Stimulated activated memory B cell treated with anti-CD40 and anti-IgM and Interleukin-4, amounts not matched to agents 10 μg/mL and 1 μg/mL and 100 μg/mL, for 72 hours (primary cell): ENCODE measurements around the gene WT1.
"Not testable (repeated sequence)": the region's sequence is repeated elsewhere in the genome, so short reads cannot be mapped to it uniquely, and the experiment has no call there.

Experiments used
- ATAC-seq: fragments of 150-1000 bp; cut with Tn5 transposase; 2 replicates; pipeline ENCODE4 v1.10.0; 2021
- H3K27ac Mint-ChIP-seq: one replicate; pipeline ENCODE4 v1.8.0; 2022; ENCODE audit warnings: mild to moderate bottlenecking, mixed read lengths
- H3K27me3 Mint-ChIP-seq: one replicate; pipeline ENCODE4 v1.8.0; 2022; ENCODE audit warnings: mixed read lengths
- H3K36me3 Mint-ChIP-seq: one replicate; pipeline ENCODE4 v1.8.0; 2022; ENCODE audit warnings: mixed read lengths
- H3K4me1 Mint-ChIP-seq: one replicate; pipeline ENCODE4 v1.8.0; 2022; ENCODE audit warnings: mixed read lengths
- H3K4me3 Mint-ChIP-seq: one replicate; pipeline ENCODE4 v1.8.0; 2022; ENCODE audit warnings: mild to moderate bottlenecking, moderate library complexity, mixed read lengths
- H3K9me3 Mint-ChIP-seq: one replicate; pipeline ENCODE4 v1.8.0; 2022; ENCODE audit warnings: mixed read lengths

Gene WT1

GRCh38 chr11:32435511-32435941 lies at the start of gene WT1:
WT1 (minus strand) TSS chr11:32435539.
- H3K4me3 Mint-ChIP-seq: no peak within 1 kb of the TSS
- no peak for ATAC-seq

GRCh38 chr11:32479291-32479690 lies 44.0 kb upstream of the WT1 start:
- H3K9me3 Mint-ChIP-seq: no peaks in the 10 kb centered on the region
- H3K4me1 Mint-ChIP-seq: no peaks in the 10 kb centered on the region
- H3K27ac Mint-ChIP-seq: no peak overlapping the region
- ATAC-seq: no peak
- H3K36me3 Mint-ChIP-seq: no peaks in the 10 kb centered on the region
- H3K27me3 Mint-ChIP-seq: no peaks in the 10 kb centered on the region
- H3K4me3 Mint-ChIP-seq: no peak overlapping the region

More at GRCh38 chr11:32435511-32435941, at the start of gene WT1:
- peaks cover 92% of the 10 kb centered on the region for H3K27me3 Mint-ChIP-seq
- no peak within 1 kb of the TSS for H3K27ac Mint-ChIP-seq
- H3K36me3 Mint-ChIP-seq: no peaks in the 10 kb centered on the region
- no peaks in the 10 kb centered on the region for H3K9me3 Mint-ChIP-seq
- peaks cover 12% of the 10 kb centered on the region for H3K4me1 Mint-ChIP-seq

GRCh38 chr11:32478277-32478731 lies 43.0 kb upstream of the WT1 start:
- no peak overlapping the region for H3K27ac Mint-ChIP-seq
- H3K4me1 Mint-ChIP-seq: no peaks in the 10 kb centered on the region
- H3K27me3 Mint-ChIP-seq: no peaks in the 10 kb centered on the region
- no peaks in the 10 kb centered on the region for H3K9me3 Mint-ChIP-seq
- ATAC-seq: no peak
- no peak overlapping the region for H3K4me3 Mint-ChIP-seq
- H3K36me3 Mint-ChIP-seq: no peaks in the 10 kb centered on the region

- Mint-ChIP-seq H3K4me1 (no peaks in the 10 kb centered on the region), H3K9me3 (no peaks in the 10 kb centered on the region), H3K4me3 (no peak overlapping the region), H3K27me3 (peaks cover 19% of the 10 kb centered on the region), H3K36me3 (no peaks in the 10 kb centered on the region), H3K27ac (no peak overlapping the region)
- ATAC-seq: no peak
These were observed 38.1 kb upstream of the WT1 start for GRCh38 chr11:32473282-32473909.

GRCh38 chr11:32472226-32472625 lies 36.9 kb upstream of the WT1 start:
- no peak overlapping the region for H3K4me3 Mint-ChIP-seq
- no peaks in the 10 kb centered on the region for H3K4me1 Mint-ChIP-seq
- ATAC-seq: no peak
- H3K36me3 Mint-ChIP-seq: no peaks in the 10 kb centered on the region
- peaks cover 20% of the 10 kb centered on the region for H3K27me3 Mint-ChIP-seq
- H3K27ac Mint-ChIP-seq: no peak overlapping the region
- H3K9me3 Mint-ChIP-seq: no peaks in the 10 kb centered on the region

- H3K27me3 Mint-ChIP-seq: peaks cover 20% of the 10 kb centered on the region
- not testable (repeated sequence) for ATAC-seq, H3K4me3 Mint-ChIP-seq, H3K9me3 Mint-ChIP-seq, H3K27ac Mint-ChIP-seq, H3K36me3 Mint-ChIP-seq, H3K4me1 Mint-ChIP-seq
These were observed 36.2 kb upstream of the WT1 start for GRCh38 chr11:32471544-32471943.

- no peaks in the 10 kb centered on the region for H3K36me3 Mint-ChIP-seq
- H3K4me1 Mint-ChIP-seq: no peaks in the 10 kb centered on the region
- no peak overlapping the region for H3K27ac Mint-ChIP-seq
- peaks cover 28% of the 10 kb centered on the region for H3K27me3 Mint-ChIP-seq
- ATAC-seq: no peak
- H3K4me3 Mint-ChIP-seq: no peak overlapping the region
- H3K9me3 Mint-ChIP-seq: no peaks in the 10 kb centered on the region
These were observed 34.5 kb upstream of the WT1 start for GRCh38 chr11:32469791-32470190.

- no peak overlapping the region for H3K27ac Mint-ChIP-seq
- H3K9me3 Mint-ChIP-seq: no peaks in the 10 kb centered on the region
These were observed 31.1 kb upstream of the WT1 start for GRCh38 chr11:32466279-32466915.

GRCh38 chr11:32464078-32464477 lies 28.7 kb upstream of the WT1 start:
- H3K4me1 Mint-ChIP-seq: no peaks in the 10 kb centered on the region
- no peak overlapping the region for H3K4me3 Mint-ChIP-seq
- H3K9me3 Mint-ChIP-seq: no peaks in the 10 kb centered on the region
- peaks cover 16% of the 10 kb centered on the region for H3K27me3 Mint-ChIP-seq
- no peak for ATAC-seq
- H3K36me3 Mint-ChIP-seq: no peaks in the 10 kb centered on the region
- H3K27ac Mint-ChIP-seq: no peak overlapping the region

More at GRCh38 chr11:32466279-32466915, 31.1 kb upstream of the WT1 start:
- H3K27me3 Mint-ChIP-seq: peaks cover 26% of the 10 kb centered on the region
- no peaks in the 10 kb centered on the region for H3K36me3 Mint-ChIP-seq
- no peak overlapping the region for H3K4me3 Mint-ChIP-seq
- no peaks in the 10 kb centered on the region for H3K4me1 Mint-ChIP-seq
- no peak for ATAC-seq

GRCh38 chr11:32462011-32462690 lies 26.8 kb upstream of the WT1 start:
- H3K4me1 Mint-ChIP-seq: no peaks in the 10 kb centered on the region
- ATAC-seq: no peak
- H3K4me3 Mint-ChIP-seq: no peak overlapping the region
- no peak overlapping the region for H3K27ac Mint-ChIP-seq
- H3K36me3 Mint-ChIP-seq: no peaks in the 10 kb centered on the region
- H3K27me3 Mint-ChIP-seq: peaks cover 9% of the 10 kb centered on the region
- H3K9me3 Mint-ChIP-seq: no peaks in the 10 kb centered on the region

GRCh38 chr11:32456864-32457263 lies 21.5 kb upstream of the WT1 start:
- Mint-ChIP-seq H3K27me3 (peaks cover 10% of the 10 kb centered on the region), H3K9me3 (no peaks in the 10 kb centered on the region), H3K4me1 (no peaks in the 10 kb centered on the region), H3K36me3 (no peaks in the 10 kb centered on the region), H3K4me3 (no peak overlapping the region), H3K27ac (no peak overlapping the region)
- no peak for ATAC-seq

GRCh38 chr11:32454993-32455392 lies 19.7 kb upstream of the WT1 start:
- no peaks in the 10 kb centered on the region for H3K9me3 Mint-ChIP-seq

GRCh38 chr11:32451808-32452207 lies 16.5 kb upstream of the WT1 start:
- peaks cover 10% of the 10 kb centered on the region for H3K27me3 Mint-ChIP-seq

More at GRCh38 chr11:32454993-32455392, 19.7 kb upstream of the WT1 start:
- Mint-ChIP-seq H3K4me3 (no peak overlapping the region), H3K36me3 (no peaks in the 10 kb centered on the region), H3K27ac (no peak overlapping the region), H3K4me1 (no peaks in the 10 kb centered on the region), H3K27me3 (peaks cover 10% of the 10 kb centered on the region)
- ATAC-seq: no peak

GRCh38 chr11:32450372-32450771 lies 15.0 kb upstream of the WT1 start:
- H3K36me3 Mint-ChIP-seq: no peaks in the 10 kb centered on the region
- no peak overlapping the region for H3K4me3 Mint-ChIP-seq
- ATAC-seq: no peak
- no peaks in the 10 kb centered on the region for H3K4me1 Mint-ChIP-seq
- H3K27me3 Mint-ChIP-seq: peaks cover 15% of the 10 kb centered on the region
- no peaks in the 10 kb centered on the region for H3K9me3 Mint-ChIP-seq
- H3K27ac Mint-ChIP-seq: no peak overlapping the region

More at GRCh38 chr11:32451808-32452207, 16.5 kb upstream of the WT1 start:
- no peak for ATAC-seq
- Mint-ChIP-seq H3K9me3 (no peaks in the 10 kb centered on the region), H3K27ac (no peak overlapping the region), H3K4me1 (no peaks in the 10 kb centered on the region), H3K36me3 (no peaks in the 10 kb centered on the region), H3K4me3 (no peak overlapping the region)

GRCh38 chr11:32448232-32448631 lies 12.9 kb upstream of the WT1 start:
- no peak overlapping the region for H3K4me3 Mint-ChIP-seq
- peaks cover 9% of the 10 kb centered on the region for H3K27me3 Mint-ChIP-seq
- ATAC-seq: no peak
- no peaks in the 10 kb centered on the region for H3K36me3 Mint-ChIP-seq
- H3K27ac Mint-ChIP-seq: no peak overlapping the region
- no peaks in the 10 kb centered on the region for H3K9me3 Mint-ChIP-seq
- H3K4me1 Mint-ChIP-seq: no peaks in the 10 kb centered on the region

- H3K36me3 Mint-ChIP-seq: no peaks in the 10 kb centered on the region
These were observed 11.9 kb upstream of the WT1 start for GRCh38 chr11:32447252-32447651.

More at GRCh38 chr11:32447252-32447651, 11.9 kb upstream of the WT1 start:
- H3K4me1 Mint-ChIP-seq: no peaks in the 10 kb centered on the region
- peaks cover 16% of the 10 kb centered on the region for H3K27me3 Mint-ChIP-seq
- H3K9me3 Mint-ChIP-seq: no peaks in the 10 kb centered on the region
- ATAC-seq: no peak
- no peak overlapping the region for H3K27ac Mint-ChIP-seq
- no peak overlapping the region for H3K4me3 Mint-ChIP-seq
